Activated CD4-positive, alpha-beta T cell treated with anti-CD3 and anti-CD28 coated beads, Interleukin-2, amount 50 U/mL, for 16 hours (primary cell): ENCODE results near the gene SLFN12.
"Not testable (repeated sequence)": the region's sequence is repeated elsewhere in the genome, so short reads cannot be mapped to it uniquely, and the experiment has no call there.

Source experiments
- DNase-seq: peaks from one replicate; pipeline ENCODE4 v3.0.0-alpha.2; 2020

The SLFN12 gene

GRCh38 chr17:35432176-35433074, at the start of gene SLFN12:
SLFN12 (minus strand) TSS chr17:35432500; CDS start chr17:35423028, 9,472 bp downstream.
- peak; percentile 78 for DNase-seq

- DNase-seq, result no peak
These were observed 47.0 kb upstream of the SLFN12 start for GRCh38 chr17:35479271-35479670.

DNA sequence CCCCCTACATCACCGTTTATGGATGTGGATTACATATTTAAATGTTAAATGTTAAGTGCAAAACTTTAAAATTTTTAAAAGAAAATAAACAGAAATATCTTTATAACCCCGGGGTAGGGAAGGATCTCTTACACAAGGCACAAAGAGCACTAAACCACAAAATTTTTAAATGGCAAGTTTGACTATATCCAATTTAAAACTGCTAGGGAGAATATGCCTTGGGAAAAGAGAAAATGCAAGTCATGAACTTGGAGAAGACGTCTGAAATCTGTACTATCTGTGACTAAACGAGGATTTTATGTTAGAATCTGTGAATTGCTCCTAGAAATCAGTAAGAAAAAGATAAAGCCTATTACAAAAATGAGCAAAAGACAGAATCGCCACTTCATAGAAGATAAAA, 44.9 kb upstream of the SLFN12 start:
- no peak for DNase-seq

DNA sequence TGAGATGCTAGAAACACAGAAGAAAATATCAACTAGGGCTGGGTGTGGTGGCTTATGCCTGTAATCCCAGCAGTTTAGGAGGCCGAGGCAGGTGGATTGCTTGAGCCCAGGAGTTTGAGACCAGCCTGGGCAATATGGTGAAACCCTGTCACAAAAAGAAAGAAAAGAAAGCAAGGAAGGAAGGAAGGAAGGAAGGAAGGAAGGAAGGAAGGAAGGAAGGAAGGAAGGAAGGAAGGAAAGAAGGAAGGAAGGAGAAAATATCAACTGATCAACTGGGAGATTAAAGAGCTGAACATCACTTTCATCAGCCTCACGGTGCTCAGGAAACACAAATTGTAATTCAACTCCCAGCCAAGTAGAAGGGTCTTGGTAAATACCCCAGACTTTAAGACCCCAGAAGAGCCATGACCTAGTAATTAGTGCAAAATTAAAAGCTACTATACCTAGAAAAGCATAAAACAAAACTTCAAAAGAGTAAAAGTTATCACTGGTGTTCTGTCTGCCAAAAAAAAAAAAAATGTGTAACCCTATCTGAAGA, 44.1 kb upstream of the SLFN12 start:
- DNase-seq, result no peak

GRCh38 chr17:35468475-35468874, 36.2 kb upstream of the SLFN12 start:
- no peak for DNase-seq

GRCh38 chr17:35467824-35468223, 35.5 kb upstream of the SLFN12 start:
- DNase-seq, result peak; percentile 4

GRCh38 chr17:35460354-35460851, 28.1 kb upstream of the SLFN12 start:
- DNase-seq, result peak; percentile 49

DNA sequence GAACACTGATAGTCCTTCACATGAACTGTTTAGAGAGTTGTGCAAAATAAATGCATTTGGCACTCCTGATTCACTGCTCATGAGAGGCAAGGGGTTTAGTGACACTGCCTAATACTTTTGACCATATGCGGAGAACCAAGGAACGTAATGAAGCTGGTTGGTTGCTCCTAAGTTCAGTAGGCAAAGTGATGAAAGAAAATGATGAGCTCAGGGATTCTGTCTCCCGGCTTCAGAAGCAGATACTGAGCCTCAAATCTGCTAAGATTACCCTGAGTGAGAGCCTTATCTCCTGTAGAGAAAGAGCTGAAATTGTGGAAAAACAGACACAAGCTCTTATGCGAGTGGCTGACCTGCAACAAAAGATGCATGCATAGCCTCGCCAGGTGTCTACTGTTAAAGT, 21.7 kb upstream of the SLFN12 start:
- not testable (repeated sequence) for DNase-seq

GRCh38 chr17:35453171-35453570, 20.9 kb upstream of the SLFN12 start:
- DNase-seq, result no peak

DNA sequence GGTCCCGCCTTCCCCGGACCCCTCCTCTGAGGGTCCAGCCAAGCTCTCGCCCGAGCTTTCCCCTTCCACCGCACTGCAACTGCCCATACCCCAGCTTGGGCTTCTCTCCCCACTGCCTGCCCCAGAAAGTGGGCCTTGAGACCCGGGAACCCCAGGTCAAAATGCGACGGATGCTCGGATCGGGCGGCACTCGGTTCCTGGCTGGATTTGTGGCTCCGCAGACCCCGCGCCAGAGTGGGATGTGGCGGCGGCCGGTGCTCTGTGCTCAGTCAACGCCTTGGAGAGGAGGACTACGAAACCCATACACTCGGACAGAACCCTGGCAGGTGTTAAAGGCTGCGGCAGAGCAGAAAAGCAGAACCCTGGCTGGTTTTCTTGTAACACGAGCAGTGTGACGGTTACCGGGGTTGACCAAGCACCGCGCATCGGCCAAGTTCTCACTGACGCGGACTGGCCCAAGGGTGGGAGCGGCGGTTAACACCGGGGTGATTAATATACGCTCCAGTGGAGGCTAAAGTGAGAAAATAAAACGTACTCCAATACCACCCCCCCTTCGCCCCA, 17.2 kb upstream of the SLFN12 start:
- no peak for DNase-seq

DNA sequence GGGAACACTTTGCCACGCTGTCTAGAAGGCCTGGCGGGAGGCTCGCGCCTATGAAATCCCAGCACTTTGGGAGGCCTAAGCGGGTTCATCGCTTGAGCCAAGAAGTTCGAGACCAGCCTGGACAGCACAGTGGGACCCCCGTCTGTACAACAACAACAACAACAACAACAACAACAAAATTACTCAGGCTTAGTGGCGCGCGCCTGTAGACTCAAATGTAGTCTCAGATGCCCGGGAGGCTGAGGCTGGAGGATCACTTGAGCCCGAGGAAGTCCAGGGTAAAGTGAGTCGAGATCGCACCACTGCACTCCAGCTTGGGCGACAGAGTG, 16.6 kb upstream of the SLFN12 start:
- no peak for DNase-seq

DNA sequence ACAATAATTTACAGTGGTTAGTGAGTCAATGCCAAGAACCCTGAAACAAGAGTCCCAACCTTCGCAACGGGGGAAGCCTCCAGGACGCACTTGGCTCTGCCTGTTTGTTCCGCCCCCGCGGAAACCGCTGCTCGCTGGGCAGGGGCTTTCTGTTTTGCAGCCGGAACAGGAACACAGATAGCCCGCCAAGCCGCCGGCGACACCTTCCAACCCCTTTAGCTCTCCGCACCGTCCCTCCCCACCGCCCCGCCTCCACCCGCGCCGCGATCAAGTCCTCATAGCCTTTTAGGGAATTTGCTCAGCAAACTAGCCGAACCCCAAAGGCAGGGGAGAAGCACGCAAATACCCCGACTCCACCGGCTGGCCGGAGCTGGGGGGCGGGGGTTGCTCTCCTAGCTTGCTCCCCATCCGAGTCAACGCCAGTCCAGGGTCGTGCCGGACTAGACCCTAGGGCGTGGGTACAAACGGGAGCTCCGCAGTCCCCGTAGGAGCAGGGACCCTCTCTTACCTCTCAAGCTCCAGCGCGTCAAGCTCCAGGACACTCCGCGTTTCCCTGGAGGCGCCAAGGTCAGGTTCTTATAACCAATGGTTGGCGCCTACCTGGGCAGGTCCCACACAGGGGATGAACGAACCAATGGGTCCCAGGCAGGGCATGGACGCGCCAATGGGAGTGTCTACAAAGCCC, 16.1 kb upstream of the SLFN12 start, which contains the start of gene SLFN13:
TSS of gene SLFN13 (minus strand) at position 553 of the 685 bp plus-strand sequence. CDS start 3,086 bp downstream, outside the sequence.
- DNase-seq, result peak; percentile 94

- DNase-seq, result no peak
These were observed 15.2 kb upstream of the SLFN12 start for GRCh38 chr17:35447499-35447898.

DNA sequence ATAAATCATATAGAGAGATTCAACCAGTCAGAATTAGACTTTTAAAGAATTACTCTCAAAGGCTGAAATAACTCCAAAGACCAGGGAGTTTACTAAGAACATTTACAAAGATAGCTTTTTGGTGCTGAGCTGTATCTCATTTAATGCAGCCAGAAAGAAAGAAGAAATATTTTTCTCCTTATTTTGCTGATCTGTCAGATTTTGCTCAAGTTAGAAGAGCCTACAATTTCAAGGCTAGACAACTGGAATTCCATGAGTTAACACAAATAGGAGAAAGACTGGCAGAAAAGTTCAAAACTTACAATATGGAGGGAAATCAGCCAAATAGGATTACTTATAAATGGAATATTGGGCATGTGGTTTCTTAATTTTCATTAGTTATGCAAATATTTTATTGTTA, 6.1 kb upstream of the SLFN12 start:
- DNase-seq, result no peak

DNA sequence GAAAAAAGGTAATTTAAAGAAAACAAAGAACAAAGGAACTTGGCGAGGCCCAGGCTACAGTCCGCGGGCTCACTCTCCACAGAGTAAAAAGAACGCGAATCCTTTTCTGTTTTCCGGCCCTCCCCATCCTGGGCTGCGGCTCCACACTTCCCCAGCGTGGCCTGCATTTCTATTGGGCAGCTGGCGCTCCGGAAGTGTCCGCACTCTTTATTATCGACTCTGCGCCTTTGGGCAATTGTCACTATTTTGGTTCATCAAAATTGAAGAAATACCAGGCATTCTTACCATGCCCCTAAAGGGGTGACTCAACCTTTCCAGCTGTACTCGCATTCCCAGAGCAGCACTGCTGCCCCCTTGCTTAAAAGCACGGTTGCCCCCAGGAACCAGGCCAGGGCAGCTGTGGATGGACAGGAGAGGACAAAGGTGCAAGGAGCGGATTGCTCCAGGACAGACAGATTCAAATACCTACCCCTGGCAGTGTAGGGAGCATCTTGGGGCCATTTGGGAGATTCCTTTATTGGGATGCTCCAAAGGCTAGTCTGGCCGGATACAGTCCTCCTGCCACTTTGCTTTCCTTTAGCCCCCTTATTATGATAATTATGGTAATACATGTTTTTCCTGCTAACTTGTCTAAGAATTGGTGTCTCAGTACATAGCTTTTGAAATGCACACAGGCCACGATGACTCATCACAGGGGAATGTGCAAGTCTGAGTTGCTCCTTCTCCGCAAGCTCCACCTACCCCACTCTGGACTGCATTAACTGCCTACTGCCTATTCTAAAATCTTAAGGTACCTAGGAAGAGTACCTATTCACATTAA, 985 bp upstream of the SLFN12 start:
- peak; percentile 86 for DNase-seq

- no peak for DNase-seq
These were observed 2.6 kb downstream of the SLFN12 start for GRCh38 chr17:35429702-35430101.

GRCh38 chr17:35428229-35428628, 4.1 kb downstream of the SLFN12 start:
- DNase-seq, result peak; percentile 10

DNA sequence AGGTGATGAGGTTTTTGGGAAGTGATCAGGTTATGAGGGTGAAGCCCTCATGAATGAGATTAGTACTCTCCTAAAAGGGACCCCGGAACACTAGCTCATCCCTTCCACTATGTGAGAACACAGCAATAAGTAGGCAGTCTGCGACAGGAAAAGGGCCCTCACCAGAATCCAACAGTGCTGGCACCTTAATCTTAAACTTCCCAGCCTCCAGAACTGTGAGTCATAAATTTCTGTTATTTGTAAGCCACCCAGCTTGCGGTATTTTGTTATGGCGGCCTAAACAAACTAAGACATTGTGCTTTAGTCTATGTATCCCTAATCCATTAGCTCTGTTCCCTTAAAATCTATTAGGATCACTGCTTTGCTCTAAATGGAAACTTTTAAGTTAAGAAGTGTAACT, 8.5 kb downstream of the SLFN12 start:
- no peak for DNase-seq

DNA sequence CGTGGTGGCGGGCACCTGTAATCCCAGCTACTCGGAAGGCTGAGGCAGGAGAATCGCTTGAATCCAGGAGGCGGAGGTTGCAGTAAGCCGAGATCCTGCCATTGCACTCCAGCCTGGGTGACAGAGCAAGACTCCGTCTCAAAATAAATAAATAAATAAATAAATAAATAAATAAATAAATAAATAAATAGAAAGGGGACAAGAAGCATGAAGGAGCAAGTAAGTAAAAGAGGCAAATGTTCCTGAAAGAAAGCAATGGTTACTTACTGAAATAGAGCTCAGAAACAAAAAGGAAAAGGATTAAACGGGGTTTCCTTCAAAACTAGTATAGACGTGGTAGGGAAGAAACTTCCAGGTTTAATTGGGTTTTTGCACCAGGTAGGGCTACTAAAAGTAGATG, 11.2 kb downstream of the SLFN12 start:
- not testable (repeated sequence) for DNase-seq

DNA sequence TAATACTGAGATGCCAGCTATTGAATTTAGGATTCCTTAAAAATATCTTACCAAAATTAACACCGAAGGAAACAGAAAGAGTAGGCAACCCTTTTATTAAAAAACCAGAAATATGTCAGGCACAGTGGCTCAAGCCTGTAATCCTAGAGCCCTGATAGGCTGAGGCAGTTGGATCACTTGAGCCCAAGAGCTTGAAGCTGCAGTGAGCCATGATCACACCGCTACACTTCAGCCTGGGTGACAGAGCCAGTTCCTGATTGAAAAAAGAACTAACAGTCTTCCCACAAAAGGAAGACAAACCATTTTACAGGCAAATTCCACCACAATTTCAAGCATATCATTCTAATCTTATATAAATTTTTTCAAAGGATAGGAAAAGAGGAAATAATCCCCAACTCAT, 15.6 kb downstream of the SLFN12 start:
- no peak for DNase-seq

DNA sequence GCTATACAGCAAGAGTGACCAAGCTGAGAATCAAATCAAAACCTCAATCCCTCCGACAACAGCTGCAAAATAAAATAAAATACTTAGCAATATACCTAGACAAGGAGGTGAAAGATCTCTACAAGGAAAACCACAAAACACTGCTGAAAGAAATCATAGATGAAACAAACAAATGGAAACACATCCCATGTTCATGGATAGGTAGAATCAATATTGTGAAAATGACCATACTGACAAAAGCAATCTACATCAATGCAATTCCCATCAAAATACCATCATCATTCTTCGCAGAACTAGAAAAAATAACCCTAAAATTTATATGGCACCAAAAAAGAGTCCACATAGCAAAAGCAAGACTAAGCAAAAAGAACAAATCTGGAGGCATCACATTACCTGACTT, 17.6 kb downstream of the SLFN12 start:
- not testable (repeated sequence) for DNase-seq

DNA sequence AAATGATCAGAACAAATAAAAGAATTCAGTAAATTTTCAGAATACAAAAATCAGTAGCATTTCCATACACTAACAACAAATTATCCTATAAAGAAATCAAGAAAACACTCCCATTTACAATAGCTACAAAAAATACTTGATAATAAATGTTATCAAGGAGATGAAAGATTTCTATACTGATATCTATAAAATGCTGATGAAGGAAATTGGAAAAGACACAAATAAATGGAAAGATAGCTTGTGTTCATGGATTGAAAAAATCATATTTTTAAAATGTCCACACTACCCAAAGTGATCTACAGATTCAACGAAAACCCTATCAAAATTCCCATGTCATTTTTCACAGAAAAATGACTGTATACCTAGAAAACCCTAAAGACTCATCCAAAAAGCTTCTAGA, 18.1 kb downstream of the SLFN12 start:
- no peak for DNase-seq
